ENCODE measurements around the gene TMED4. TPM values are rescaled to one million over a fixed set of nuclear protein-coding genes. Genes with fewer than 3 reads are reported as not detected.

Gene TMED4
- polyA plus RNA-seq, 1 donor (not counting 4 experiments of a cell fraction or from before 2014, with no cell fraction given): 45.8 TPM

DNA sequence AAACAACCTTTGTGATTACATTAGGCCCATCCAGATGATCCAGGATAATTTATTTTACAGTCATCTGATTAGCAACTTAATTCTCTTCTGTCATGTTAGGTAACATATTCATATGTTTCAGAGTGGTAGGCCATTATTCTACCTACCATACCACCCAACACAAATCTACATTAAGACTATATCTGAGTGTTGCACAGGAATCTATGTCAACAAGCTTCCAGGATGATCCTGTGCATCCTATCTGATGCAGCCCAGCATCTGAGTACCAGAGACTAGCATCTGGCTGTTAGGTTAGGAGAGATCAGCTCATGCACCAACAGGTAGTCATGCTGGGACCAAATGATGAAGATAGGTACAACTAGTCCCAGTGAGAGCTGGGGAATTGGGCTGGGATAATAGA is 7.0 kb downstream of the TMED4 start:
- no peak overlapping the region for H3K4me3 ChIP-seq (ENCODE audit: control insufficient read depth in 2 of 3, extremely low read depth in 1 of 3, insufficient read depth in 2 of 3, low read depth in 1 of 3, low read length in 3 of 3)
- peaks cover 58% of the 10 kb centered on the region for H3K79me2 ChIP-seq (ENCODE audit: control insufficient read depth, insufficient read depth, low read length)
- no peak overlapping the region for H3K27ac ChIP-seq (ENCODE audit: control insufficient read depth, insufficient read depth, low read length)
- H3K4me2 ChIP-seq (ENCODE audit: control insufficient read depth, extremely low read depth, insufficient read depth, low read depth, low read length): peak overlapping the region; percentile 88
- no peaks in the 10 kb centered on the region for H3K9me1 ChIP-seq (ENCODE audit: control insufficient read depth, extremely low read depth, insufficient read depth, low read length)
- H4K20me1 ChIP-seq (ENCODE audit: control insufficient read depth, extremely low read depth, insufficient read depth, low read length): no peaks in the 10 kb centered on the region
- no peak overlapping the region for H2AFZ ChIP-seq (ENCODE audit: control insufficient read depth, low read length)
- peaks cover 28 to 49% of the 10 kb centered on the region in 2 experiments for H3K36me3 ChIP-seq (ENCODE audit: control insufficient read depth in 2 of 2, extremely low read depth in 1 of 2, insufficient read depth in 2 of 2, low read length in 2 of 2)
- H3K9me3 ChIP-seq (ENCODE audit: control insufficient read depth, low read depth, low read length): no peaks in the 10 kb centered on the region
- no peaks in the 10 kb centered on the region for H3K27me3 ChIP-seq (ENCODE audit: control insufficient read depth, extremely low read depth, insufficient read depth, low read length)
- FAIRE-seq (no peak), DNase-seq (ENCODE audit: low read depth, low spot score) (no peak)
- TF ChIP-seq, protein P1, sequence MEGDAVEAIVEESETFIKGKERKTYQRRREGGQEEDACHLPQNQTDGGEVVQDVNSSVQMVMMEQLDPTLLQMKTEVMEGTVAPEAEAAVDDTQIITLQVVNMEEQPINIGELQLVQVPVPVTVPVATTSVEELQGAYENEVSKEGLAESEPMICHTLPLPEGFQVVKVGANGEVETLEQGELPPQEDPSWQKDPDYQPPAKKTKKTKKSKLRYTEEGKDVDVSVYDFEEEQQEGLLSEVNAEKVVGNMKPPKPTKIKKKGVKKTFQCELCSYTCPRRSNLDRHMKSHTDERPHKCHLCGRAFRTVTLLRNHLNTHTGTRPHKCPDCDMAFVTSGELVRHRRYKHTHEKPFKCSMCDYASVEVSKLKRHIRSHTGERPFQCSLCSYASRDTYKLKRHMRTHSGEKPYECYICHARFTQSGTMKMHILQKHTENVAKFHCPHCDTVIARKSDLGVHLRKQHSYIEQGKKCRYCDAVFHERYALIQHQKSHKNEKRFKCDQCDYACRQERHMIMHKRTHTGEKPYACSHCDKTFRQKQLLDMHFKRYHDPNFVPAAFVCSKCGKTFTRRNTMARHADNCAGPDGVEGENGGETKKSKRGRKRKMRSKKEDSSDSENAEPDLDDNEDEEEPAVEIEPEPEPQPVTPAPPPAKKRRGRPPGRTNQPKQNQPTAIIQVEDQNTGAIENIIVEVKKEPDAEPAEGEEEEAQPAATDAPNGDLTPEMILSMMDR (optimal IDR thresholded peaks at IDR 0.05 in 1 of 3, IDR thresholded peaks at IDR 0.05 in 1 of 3, conservative IDR thresholded peaks at IDR 0.05 in 1 of 3; ENCODE audit: extremely low read depth in 1 of 3, insufficient read depth in 2 of 3, low read length in 3 of 3): no peak
- no peak for TF ChIP-seq EZH2 (IDR thresholded peaks at IDR 0.05; ENCODE audit: low read length)
- H3K9ac ChIP-seq (ENCODE audit: control insufficient read depth, extremely low read depth, insufficient read depth, low read length): no peak overlapping the region
- H3K4me1 ChIP-seq (ENCODE audit: control insufficient read depth, extremely low read depth, insufficient read depth, low read length): peaks cover 12% of the 10 kb centered on the region
- dilution Hi-C loops (cut with MboI; ENCODE audit: extremely low pct_ligation_motif_present, low sequenced_read_pairs): no loop called here

DNA sequence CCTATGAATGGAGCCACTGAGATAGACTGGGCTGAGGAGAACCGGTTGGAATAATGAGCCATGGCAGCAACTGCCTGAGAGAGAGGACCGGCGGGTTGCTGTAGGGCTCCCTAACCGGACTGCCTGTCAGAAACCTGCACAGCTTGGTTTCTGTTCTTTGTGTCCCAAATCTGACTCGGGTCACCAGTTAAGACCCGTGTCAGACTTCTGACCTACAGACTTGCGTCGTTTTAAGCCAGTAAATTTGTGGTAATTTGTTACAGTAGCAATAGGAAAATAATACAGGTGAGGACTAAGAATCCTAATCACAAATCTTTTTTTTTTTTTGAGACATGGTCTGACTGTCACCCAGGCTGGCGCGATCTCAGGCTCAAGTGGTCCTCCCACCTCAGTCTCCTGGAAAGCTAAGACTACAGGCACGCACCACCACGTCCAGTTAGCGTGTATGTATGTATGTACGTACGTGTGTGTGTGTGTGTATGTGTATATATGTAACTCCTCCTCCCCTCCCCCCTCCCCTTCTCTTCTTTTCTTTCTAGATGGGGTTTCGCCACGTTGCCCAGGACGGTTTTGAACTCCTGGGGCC is 7.7 kb downstream of the TMED4 start:
- no peak for DNase-seq (ENCODE audit: low read depth, low spot score)
- Histone ChIP-seq H3K27me3 (ENCODE audit: control insufficient read depth, extremely low read depth, insufficient read depth, low read length) (no peaks in the 10 kb centered on the region), H3K27ac (ENCODE audit: control insufficient read depth, insufficient read depth, low read length) (peak overlapping the region; percentile 82), H3K9me1 (ENCODE audit: control insufficient read depth, extremely low read depth, insufficient read depth, low read length) (no peaks in the 10 kb centered on the region), H4K20me1 (ENCODE audit: control insufficient read depth, extremely low read depth, insufficient read depth, low read length) (no peaks in the 10 kb centered on the region), H3K9me3 (ENCODE audit: control insufficient read depth, low read depth, low read length) (no peaks in the 10 kb centered on the region), H3K4me2 (ENCODE audit: control insufficient read depth, extremely low read depth, insufficient read depth, low read depth, low read length) (peak overlapping the region; percentile 88), H3K9ac (ENCODE audit: control insufficient read depth, extremely low read depth, insufficient read depth, low read length) (peak overlapping the region; percentile 88), H3K79me2 (ENCODE audit: control insufficient read depth, insufficient read depth, low read length) (peaks cover 61% of the 10 kb centered on the region), H3K4me3 (ENCODE audit: control insufficient read depth in 2 of 3, extremely low read depth in 1 of 3, insufficient read depth in 2 of 3, low read depth in 1 of 3, low read length in 3 of 3) (peak overlapping the region; percentile 73 to 89 (median 82)), H3K4me1 (ENCODE audit: control insufficient read depth, extremely low read depth, insufficient read depth, low read length) (peaks cover 12% of the 10 kb centered on the region), H2AFZ (ENCODE audit: control insufficient read depth, low read length) (peak overlapping the region; percentile 84), H3K36me3 (ENCODE audit: control insufficient read depth in 2 of 2, extremely low read depth in 1 of 2, insufficient read depth in 2 of 2, low read length in 2 of 2) (peaks cover 32 to 53% of the 10 kb centered on the region in 2 experiments)
- TF ChIP-seq EZH2 (IDR thresholded peaks at IDR 0.05; ENCODE audit: low read length): no peak
- TF ChIP-seq, protein P1 (optimal IDR thresholded peaks at IDR 0.05 in 1 of 3, IDR thresholded peaks at IDR 0.05 in 1 of 3, conservative IDR thresholded peaks at IDR 0.05 in 1 of 3; ENCODE audit: extremely low read depth in 1 of 3, insufficient read depth in 2 of 3, low read length in 3 of 3): no peak
- dilution Hi-C loops (cut with MboI; ENCODE audit: extremely low pct_ligation_motif_present, low sequenced_read_pairs): no loop called here
- no peak for FAIRE-seq

Data from keratinocyte (primary cell).